HUES64 (cell line): ENCODE results near the gene PHF21A.

Source experiments
- H3K27ac ChIP-seq: 2 replicates; pipeline ENCODE4 v1.7.0; 2013; ENCODE audit warnings: low read depth, low read length, inconsistent platforms
- H3K27me3 ChIP-seq: 2 replicates; pipeline ENCODE4 v1.6.1; 2013; ENCODE audit warnings: mild to moderate bottlenecking, low read length; ENCODE audit not compliant: insufficient read depth
- H3K36me3 ChIP-seq: 2 replicates; pipeline ENCODE4 v1.6.1; 2013; ENCODE audit warnings: mild to moderate bottlenecking, low read length; ENCODE audit not compliant: insufficient read depth
- H3K4me1 ChIP-seq: 2 replicates; pipeline ENCODE4 v1.6.1; 2013; ENCODE audit warnings: mild to moderate bottlenecking, low read length, moderate library complexity; ENCODE audit not compliant: insufficient read depth
- H3K4me3 ChIP-seq: 2 replicates; pipeline ENCODE4 v1.5.1; 2013; ENCODE audit warnings: mild to moderate bottlenecking, low read length, moderate library complexity
- H3K9ac ChIP-seq: 2 replicates; pipeline ENCODE4 v1.6.1; 2013; ENCODE audit warnings: mild to moderate bottlenecking, low read depth, low read length
- H3K9me3 ChIP-seq: 2 replicates; pipeline ENCODE4 v1.6.1; 2013; ENCODE audit warnings: low read depth, low read length; ENCODE audit not compliant: insufficient read depth
- WGBS: fragments of 150-250, 120-280 bp; methylation state at CpG from one replicate; pipeline ENCODE4 v1.1.7; 2013; ENCODE audit warnings: missing lambda C conversion rate; 5-methylcytosine and 5-hydroxymethylcytosine counted together

The PHF21A gene

DNA sequence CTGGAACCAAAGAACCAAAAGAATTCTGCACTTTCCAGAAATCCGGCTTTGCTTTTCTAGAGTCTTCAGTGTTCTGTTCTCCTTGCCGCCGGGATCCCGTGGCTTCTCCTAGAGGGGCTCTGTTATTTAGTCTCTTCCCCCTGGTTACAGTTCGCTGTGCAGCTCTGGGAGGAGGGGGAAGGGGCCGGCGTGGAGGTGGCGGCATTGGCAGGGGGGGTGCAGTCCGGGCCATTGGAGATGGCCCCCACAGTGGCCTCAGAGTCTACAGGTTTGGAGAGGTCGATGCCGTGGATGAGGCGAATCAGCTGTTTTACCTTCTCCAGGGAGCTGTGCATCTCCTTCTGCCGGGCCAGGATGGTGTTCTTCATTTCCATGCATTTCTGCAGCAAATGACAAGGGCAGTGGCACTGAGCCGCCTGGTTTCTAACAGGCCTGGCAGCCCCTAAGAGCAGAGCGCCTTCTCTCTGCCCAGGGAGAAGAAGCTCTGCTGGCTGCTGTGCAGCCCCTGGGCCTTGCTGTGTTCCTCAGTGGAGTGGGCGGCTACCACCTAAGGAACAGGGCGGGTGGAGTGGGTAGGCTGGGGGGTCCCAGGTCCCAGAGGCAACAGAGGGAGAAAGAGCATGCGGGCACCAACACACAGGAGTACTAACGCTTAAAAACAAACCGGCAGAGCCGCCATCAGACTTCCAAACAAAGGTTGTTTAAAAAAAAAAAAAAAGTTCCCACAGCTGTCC, 187.2 kb downstream of the PHF21A start:
- peaks cover 62% of the 10 kb centered on the region for H3K36me3 ChIP-seq
- 93% methylated on average over 21 of the region's 21 CpGs for WGBS
- peaks cover 7% of the 10 kb centered on the region; the same call in 1 of the 2 replicates for H3K4me1 ChIP-seq
- no peaks in the 10 kb centered on the region for H3K9me3 ChIP-seq
- no peak overlapping the region for H3K9ac ChIP-seq
- no peaks in the 10 kb centered on the region for H3K27me3 ChIP-seq
- H3K4me3 ChIP-seq = no peak overlapping the region
- H3K27ac ChIP-seq = no peak overlapping the region

DNA sequence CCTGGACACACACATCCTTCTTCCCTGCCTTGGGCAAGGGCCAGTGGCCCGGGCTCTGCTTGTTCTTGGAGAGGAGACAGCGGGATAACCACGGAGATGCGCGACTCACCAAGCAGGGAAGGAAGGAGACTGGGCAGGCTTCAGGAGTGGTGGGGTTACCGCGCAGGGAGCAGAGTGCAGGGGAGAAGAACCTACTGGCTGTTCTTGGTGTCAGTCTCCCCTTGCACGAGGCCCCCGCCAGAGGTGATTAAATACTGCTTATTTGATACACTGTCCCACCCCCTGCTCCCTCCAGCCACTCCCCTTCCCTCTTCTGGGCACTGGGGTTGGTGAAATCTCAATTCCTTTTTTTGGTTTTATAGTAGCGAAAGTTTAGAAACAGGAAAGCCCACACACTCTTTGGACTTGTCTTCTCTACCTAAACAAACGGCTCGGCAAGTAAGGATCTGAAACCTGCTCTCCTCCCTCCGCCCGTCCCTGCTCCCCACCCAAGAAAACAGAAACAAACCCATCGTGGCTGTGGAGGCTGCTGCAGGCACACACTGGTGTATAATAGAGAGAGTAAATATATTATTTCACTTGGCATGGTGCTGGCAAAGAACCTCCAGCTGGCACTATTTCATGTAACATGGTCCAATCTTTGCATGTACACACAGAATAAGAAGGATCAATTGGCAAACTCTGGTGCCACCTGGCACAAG, 188.0 kb downstream of the PHF21A start:
- Histone ChIP-seq H3K4me1 (peaks cover 3% of the 10 kb centered on the region; the same call in 1 of the 2 replicates), H3K9ac (no peak overlapping the region), H3K27ac (no peak overlapping the region), H3K36me3 (peaks cover 66% of the 10 kb centered on the region), H3K9me3 (no peaks in the 10 kb centered on the region), H3K27me3 (no peaks in the 10 kb centered on the region), H3K4me3 (no peak overlapping the region)
- WGBS = 95% methylated on average over 14 of the region's 15 CpGs

DNA sequence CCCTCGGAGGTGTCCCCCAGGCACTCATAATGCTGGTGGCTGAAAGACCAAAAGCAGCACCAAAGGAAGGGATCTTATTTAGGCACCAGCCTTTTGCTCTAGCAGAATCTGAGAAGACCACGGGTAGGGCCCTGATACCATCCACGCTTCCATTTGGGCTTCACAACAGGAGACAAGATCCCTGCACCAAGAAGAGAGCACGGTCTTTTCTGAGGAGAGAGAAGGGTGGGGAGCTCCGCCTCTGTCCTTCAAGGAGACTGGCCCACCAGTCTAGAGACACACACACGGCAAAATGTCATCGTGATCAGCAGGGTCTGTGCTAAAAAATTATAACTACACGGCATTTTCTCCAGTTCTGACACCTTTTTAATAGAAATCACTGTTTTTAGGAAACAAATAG, 189.0 kb downstream of the PHF21A start:
- Histone ChIP-seq H3K27ac (no peak overlapping the region), H3K27me3 (no peaks in the 10 kb centered on the region), H3K9me3 (no peaks in the 10 kb centered on the region), H3K9ac (no peak overlapping the region), H3K4me1 (no peaks in the 10 kb centered on the region), H3K36me3 (peaks cover 72% of the 10 kb centered on the region), H3K4me3 (no peak overlapping the region)
- WGBS = 89% methylated on average over 8 of the region's 8 CpGs

DNA sequence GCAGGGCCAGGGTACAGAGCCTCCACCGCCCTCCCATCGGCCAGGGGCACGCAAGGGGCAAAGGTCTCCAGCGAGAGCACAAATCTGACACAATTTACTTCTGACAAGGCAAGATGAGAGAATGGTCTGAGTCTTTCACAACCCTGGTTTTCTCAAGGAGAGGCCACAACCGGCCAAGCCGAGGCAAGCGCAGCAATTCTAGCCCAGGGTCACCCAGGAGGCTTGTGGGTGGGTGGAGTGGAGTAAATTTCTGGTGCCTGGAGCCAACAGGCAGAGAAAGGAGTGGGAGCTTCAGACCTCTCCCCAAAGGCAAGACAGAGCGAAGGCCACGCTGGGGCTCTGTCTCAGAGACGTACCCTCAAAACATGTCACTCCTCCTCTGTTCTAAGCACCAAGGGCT, 189.5 kb downstream of the PHF21A start:
- Histone ChIP-seq H3K9ac (no peak overlapping the region), H3K36me3 (peaks cover 72% of the 10 kb centered on the region), H3K27ac (no peak overlapping the region), H3K4me3 (no peak overlapping the region), H3K9me3 (no peaks in the 10 kb centered on the region), H3K27me3 (no peaks in the 10 kb centered on the region), H3K4me1 (no peaks in the 10 kb centered on the region)
- WGBS = 96% methylated on average over 10 of the region's 10 CpGs

DNA sequence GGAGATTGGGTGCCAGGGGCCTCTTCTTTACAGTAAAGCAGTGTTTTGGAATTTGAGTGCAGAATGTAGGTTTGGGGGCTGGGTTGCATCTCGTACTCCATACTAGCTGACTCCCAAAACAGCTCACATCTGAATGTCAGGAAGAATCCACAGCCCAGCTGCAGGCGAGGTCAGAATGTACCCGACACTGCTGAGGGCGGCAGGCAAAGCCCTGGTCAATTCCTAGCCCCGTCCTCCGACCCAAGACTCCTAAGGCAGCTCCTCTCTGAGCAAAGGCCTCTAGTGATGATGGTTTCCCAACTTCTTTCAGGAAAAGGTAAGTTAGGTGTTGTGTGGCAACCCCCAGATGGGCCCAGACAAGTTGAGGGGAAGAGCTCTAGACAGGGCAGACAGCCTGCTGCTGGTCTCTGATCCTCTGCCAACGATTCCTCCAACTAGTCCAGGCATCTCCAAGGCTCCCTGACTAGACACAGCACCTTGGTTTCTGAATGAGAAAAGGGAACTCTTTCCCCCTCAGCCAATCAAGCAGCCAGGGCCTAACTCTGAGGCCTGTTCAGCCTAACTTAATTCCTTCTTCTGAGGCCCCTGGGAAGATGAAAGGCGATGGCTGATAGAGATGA, 190.2 kb downstream of the PHF21A start:
- no peak overlapping the region for H3K4me3 ChIP-seq
- WGBS = 95% methylated on average over 8 of the region's 8 CpGs
- H3K27ac ChIP-seq = no peak overlapping the region
- H3K36me3 ChIP-seq = peaks cover 74% of the 10 kb centered on the region
- no peak overlapping the region for H3K9ac ChIP-seq
- no peaks in the 10 kb centered on the region for H3K9me3 ChIP-seq
- no peaks in the 10 kb centered on the region for H3K4me1 ChIP-seq
- H3K27me3 ChIP-seq = no peaks in the 10 kb centered on the region

DNA sequence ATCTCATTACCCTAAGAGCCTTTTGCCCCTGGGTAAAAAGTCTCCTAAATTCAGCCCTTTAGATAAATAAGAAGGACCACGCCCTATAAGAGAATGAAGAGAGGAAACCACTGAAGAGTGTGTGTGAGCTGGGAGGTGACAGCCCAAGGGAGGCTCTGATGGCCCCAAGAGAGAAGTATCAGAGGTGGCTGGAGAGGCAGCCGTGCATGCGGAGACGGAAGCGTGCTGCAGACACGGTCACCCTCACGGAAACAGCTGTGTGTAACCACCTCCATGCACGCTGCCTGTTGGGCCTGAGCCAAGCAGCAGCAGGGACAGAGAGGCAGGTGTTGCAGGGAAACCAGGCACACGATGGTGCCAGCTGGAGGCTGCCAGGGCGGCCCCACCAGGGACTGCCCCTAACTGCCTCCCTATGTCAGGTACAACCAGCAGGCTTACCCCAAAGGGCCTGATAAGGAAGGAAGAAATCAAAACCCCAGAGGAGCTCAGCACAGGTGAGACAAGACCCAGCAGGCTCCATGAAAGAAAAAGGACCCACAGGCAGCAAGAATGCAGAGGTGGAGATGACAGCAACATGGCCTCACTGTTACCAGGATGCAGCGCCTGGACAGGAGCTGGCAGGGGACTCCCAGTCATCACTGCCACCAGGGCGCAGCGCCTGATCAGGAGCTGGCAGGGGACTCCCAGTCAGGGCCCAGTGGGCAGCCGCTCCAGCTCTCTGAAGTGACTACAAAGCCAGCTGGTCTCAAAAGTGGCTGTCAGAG, 191.0 kb downstream of the PHF21A start:
- H3K4me3 ChIP-seq = no peak overlapping the region
- peaks cover 70% of the 10 kb centered on the region for H3K36me3 ChIP-seq
- no peaks in the 10 kb centered on the region for H3K4me1 ChIP-seq

DNA sequence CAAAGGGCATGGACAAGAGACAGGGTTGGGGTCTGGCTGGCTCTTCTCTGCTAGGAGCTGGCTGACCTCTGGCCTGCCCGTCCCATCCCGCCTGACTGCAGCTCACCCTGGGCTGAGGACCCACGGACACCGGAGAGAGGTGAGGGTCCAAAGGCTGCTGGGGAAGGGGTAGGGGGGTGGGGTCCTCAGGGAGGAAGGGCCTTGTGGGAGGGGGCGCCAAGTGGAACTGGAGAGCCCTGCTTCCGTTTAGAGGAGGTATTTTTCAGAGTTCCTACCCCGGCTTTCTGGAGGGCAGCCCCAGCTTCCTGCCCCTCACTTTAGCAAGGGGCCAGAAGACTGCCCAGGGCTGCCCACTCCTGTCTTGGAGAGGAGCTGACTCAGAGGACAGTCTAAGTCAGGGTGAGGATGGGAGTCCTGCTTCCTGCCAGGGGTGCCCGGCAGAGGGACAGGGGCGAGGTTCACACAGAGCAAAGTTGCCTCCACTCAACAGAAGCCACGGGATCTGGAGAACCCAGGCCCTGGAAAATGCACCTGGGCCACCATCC, 191.7 kb downstream of the PHF21A start:
- no peak overlapping the region for H3K9ac ChIP-seq
- no peak overlapping the region for H3K4me3 ChIP-seq
- 91% methylated on average over 10 of the region's 10 CpGs for WGBS
- no peaks in the 10 kb centered on the region for H3K27me3 ChIP-seq
- no peaks in the 10 kb centered on the region for H3K9me3 ChIP-seq
- no peaks in the 10 kb centered on the region for H3K4me1 ChIP-seq
- H3K36me3 ChIP-seq = peaks cover 65% of the 10 kb centered on the region
- H3K27ac ChIP-seq = no peak overlapping the region

More for the DNA sequence above, 191.0 kb downstream of the PHF21A start:
- no peaks in the 10 kb centered on the region for H3K27me3 ChIP-seq
- H3K9ac ChIP-seq = no peak overlapping the region
- H3K9me3 ChIP-seq = no peaks in the 10 kb centered on the region
- H3K27ac ChIP-seq = no peak overlapping the region
- 93% methylated on average over 14 of the region's 14 CpGs for WGBS

DNA sequence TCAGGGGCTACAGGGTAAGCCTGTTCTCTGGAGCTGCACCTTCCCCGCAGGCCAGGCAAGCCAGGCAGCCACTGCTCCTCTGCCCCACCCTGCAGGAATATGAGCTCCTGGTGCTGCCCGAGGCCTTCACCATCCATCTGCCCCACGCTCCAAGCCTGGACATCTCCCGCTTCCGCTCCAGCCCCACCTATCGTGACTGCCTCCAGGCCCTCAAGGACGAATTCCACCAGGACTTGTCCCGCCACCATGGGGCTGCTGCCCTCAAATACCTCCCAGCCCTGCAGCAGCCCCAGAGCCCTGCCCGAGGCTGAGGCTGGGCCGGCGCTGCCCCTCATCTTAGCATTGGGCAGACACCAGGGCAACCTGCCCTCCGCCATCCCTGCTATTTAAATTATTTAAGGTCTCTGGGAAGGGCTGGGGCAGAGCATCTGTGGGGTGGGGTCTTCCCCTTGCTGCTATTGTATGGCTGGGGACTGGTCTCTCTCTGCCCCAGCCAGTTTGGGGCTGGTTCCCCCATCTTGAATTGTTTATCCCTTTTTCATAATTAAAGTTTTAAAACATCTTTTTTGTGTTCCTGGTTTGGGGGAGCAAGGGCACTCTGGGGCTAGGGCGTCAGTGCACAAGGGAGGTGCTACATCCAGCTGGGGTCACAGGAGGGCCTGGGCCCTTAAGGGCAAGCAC, 192.6 kb downstream of the PHF21A start:
- Histone ChIP-seq H3K27me3 (no peaks in the 10 kb centered on the region), H3K9ac (no peak overlapping the region), H3K36me3 (peaks cover 63% of the 10 kb centered on the region), H3K27ac (no peak overlapping the region), H3K4me3 (no peak overlapping the region), H3K4me1 (no peaks in the 10 kb centered on the region), H3K9me3 (no peaks in the 10 kb centered on the region)
- 90% methylated on average over 12 of the region's 13 CpGs for WGBS

DNA sequence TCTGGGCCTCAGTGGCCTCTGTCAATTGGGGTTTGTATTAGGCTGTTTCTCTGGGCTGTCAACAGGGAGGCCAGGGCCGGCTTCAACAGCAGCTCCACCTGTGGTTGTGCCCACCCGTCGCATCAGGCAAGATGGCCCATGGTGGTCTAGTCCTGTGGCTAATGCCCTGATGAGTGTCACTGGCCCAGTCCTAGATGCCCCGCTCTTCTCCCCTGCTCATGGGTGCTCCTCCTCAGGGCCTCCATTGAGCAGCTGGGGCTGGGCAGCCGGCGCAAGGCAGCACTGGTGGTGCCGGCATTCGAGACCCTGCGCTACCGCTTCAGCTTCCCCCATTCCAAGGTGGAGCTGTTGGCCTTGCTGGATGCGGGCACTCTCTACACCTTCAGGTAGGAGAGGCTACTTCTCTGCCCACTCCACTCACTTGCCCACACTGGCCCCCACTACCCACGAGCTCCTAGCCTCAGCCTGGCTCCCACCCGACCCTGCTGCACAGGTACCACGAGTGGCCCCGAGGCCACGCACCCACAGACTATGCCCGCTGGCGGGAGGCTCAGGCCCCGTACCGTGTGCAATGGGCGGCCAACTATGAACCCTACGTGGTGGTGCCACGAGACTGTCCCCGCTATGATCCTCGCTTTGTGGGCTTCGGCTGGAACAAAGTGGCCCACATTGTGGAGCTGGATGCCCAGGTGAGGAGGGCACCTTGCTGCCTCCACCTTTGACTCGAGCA, 193.4 kb downstream of the PHF21A start:
- Histone ChIP-seq H3K4me1 (no peaks in the 10 kb centered on the region), H3K9ac (no peak overlapping the region), H3K27ac (no peak overlapping the region), H3K4me3 (no peak overlapping the region), H3K27me3 (peaks cover 7% of the 10 kb centered on the region), H3K9me3 (no peaks in the 10 kb centered on the region), H3K36me3 (peaks cover 55% of the 10 kb centered on the region)
- WGBS = 92% methylated on average over 27 of the region's 27 CpGs

DNA sequence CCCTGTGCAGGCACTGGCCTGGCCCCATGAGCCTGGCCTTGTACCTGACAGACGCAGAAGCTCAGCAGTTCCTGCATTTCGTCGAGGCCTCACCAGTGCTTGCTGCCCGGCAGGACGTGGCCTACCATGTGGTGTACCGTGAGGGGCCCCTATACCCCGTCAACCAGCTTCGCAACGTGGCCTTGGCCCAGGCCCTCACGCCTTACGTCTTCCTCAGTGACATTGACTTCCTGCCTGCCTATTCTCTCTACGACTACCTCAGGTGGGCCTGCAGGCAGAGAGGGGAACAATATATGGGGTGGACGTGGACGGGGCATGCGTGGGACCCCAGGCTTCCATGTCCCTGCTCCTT, 193.9 kb downstream of the PHF21A start:
- 92% methylated on average over 15 of the region's 15 CpGs for WGBS
- Histone ChIP-seq H3K4me3 (no peak overlapping the region), H3K9ac (no peak overlapping the region), H3K27me3 (peaks cover 10% of the 10 kb centered on the region), H3K27ac (no peak overlapping the region), H3K9me3 (no peaks in the 10 kb centered on the region), H3K4me1 (no peaks in the 10 kb centered on the region), H3K36me3 (peaks cover 50% of the 10 kb centered on the region; the same call in 1 of the 2 replicates)
